GM18508 (cell line): ENCODE results near the gene SLC41A1.
"Not testable (repeated sequence)": the region's sequence is repeated elsewhere in the genome, so short reads cannot be mapped to it uniquely, and the experiment has no call there.

ENCODE experiments used
- ATAC-seq: cut with Tn5 transposase; IDR thresholded peaks from one replicate; pipeline ENCODE4 v1.9.1; 2021; ENCODE audit warnings: moderate number of reproducible peaks; ENCODE audit not compliant: insufficient read depth, unreplicated experiment

The SLC41A1 gene

DNA sequence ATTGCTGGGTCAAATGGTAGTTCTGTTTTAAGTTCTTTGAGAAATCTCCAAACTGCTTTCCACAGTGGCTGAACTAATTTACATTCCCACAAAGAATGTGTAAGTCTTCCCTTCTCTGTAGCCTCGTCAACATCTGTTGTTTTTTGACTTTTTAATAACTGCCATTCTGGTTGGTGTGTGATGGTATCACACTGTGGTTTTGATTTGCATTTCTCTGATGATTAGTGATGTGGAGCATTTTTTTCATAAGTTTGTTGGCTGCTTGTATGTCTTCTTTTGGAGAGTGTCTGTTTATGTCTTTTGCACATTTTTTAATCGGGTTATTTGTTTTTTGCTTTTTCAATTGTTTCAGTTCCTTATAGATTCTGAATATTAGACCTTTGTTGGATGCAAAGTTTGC, 10.3 kb upstream of the SLC41A1 start:
- ATAC-seq, result not testable (repeated sequence)

DNA sequence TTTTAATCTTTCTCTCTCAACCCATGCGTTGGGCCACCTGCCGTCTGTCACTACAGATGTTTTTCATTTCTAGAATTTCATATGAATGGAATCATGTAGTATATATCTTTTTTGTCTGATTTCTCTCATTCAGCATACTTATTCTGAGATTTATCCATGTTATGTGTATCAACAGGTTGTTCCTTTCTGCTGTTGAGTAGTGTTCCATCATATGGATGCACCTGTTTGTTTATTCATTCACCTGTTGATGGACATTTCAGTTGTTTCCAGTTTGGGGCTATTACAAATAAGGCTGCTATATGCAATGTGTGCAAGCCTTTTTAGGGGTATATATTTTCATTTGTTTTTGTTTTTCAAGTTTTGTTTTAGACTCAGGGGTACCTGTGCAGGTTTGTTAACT, 9.4 kb upstream of the SLC41A1 start:
- ATAC-seq, result no peak

DNA sequence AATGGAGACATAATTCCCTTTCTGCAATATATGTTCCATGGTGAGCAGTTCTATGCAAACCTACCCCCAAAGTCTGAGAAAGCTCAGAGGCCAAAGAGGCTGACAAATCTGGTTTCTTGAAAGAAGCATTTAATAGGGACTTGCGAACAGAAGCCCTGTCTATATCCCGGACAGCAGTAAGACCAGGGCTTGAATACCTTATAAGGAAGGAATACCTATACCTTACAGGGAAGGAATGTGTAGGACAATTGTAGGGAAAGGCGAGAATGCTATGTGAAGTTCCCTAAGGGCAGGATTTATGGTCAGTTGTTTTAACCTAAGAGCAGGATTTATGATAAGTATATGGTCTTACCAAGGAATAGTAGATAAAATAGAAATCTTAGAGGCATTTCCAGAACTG, 5.0 kb upstream of the SLC41A1 start:
- no peak for ATAC-seq

DNA sequence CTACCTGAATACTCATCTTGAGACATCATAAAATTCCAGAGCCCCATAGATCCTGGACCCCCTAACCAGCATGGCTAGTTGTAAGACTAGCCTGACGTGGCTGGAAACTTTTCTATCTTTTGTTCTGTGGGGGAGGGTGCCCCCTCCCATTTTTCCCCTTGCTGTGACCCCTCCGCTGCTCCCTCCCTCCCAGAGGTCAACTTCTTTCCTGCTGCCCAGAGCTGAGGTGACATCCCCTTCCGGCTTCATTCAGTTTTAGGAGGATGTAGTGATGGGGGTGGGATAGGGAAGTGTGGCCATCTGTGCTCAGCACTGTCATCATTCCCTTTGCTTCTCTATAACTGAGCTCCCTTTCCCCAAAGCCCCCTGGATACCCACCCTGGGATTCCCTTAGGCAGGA, 4.4 kb upstream of the SLC41A1 start:
- ATAC-seq, result no peak

DNA sequence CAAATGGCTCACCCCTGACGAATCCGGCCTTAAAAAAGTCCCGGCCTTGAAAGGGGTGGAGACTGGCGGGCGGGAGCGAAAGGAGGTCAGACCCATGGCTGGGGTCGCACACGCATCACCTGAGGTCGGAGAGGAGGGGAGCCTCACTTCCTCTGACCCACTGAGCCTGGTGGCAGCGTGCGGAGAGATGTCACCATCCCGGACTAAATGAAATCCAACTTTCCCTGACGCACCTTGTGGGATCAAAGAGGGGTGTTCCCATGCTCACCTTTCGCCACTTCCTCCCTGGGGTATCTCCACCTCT, 709 bp upstream of the SLC41A1 start:
- no peak for ATAC-seq

DNA sequence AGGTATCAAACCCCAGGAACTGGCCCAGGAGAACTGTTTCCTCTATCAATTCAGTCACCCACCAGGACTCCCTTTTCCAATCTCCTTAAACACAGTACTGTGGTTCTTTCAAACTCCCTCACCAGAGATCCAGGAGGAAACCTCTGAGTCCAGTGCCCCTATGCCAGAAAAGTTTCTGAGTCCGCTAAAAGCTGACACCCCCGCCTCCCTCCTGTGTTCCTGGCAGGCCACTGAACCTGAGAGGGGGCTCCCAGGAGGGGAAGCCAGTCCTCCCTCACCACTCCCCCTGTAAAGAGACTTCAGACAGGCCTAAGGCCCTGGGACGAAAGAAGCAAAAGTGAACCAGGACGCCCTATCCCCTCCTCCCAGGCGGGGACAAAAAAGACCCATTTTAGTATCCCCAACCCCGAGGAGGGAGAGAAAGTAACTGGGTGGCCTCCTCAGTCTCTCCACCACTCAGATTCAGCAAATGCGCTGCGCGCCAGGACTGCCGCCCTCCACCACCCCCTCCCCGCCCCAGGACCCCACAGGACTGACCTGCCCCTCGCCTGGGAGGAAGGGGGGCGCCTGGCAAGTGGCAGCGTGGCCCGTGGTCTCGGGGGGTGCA, 624 bp downstream of the SLC41A1 start:
- no peak for ATAC-seq

DNA sequence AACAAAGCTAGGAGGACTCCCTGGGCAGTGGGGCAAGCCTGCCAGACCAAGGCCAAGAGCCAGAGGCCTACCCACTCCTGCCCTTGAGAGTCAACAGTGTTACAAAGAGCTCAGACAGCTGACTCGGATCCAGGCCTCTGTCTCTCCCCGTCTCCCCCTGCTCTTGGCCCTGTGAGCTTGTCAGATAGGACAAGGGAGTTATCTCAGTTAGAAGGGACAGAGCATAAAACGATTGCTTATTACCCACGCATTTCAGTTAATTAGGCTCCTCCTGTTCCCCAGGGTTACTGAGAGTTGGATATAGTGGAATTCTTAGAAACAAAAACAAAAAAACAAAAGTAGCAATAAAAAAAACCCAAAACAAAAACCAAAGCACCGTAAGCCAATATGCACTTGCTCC, 1.3 kb downstream of the SLC41A1 start:
- no peak for ATAC-seq

DNA sequence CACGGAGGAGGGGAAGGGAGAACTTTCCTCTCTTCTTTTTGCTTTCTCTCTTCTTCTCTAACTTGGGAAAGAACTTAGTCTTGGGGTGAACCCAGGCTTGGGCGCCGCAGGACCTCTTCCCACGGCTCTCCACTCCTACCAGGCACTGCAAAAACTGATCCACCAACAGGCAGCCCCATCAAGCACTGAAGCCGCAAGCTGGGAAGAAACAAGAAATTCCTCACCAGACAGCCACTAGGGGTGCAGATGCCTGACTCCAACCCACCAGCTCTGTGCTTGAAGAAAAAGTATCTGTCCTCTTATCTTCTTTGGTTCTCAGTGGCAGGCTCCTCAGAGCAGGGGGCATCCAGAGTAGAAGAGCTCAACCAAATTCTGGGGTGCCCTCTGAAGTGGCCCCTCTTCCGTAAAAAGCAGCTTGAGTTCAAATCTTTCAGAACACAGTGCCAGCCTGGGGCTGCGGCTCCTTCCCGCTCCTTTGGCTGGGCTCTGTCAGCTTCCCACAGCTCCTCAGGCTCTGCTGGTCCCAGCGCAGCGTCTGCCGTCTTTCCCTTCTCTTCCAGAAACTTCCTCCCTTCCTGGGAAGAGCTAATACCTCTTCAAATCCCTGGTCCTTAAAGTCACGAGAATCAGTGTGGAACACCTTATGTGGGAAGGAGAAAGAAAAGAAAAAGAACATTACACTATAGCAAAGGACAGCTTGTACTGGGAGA, 2.4 kb downstream of the SLC41A1 start:
- ATAC-seq, result no peak

DNA sequence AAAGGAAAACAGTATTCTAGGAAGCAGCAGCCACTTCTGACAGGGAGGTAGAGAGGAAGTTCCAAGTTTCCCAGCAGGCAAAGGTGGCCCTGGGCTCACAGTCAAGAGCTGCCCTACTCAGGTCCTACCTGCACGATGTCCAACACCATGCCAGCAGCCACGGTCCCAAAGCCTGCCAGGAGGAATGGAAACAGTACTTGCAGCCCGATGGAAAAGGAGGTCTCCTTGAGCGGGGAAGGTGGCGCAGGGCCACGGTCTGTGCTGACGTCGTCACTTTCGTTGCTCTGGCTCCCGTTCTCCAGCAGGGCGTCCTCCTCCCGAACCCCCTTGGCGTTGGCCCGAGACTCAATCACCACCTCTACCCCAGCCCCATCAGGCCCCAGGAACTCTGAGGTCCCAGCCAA, 3.1 kb downstream of the SLC41A1 start:
- ATAC-seq, result no peak

DNA sequence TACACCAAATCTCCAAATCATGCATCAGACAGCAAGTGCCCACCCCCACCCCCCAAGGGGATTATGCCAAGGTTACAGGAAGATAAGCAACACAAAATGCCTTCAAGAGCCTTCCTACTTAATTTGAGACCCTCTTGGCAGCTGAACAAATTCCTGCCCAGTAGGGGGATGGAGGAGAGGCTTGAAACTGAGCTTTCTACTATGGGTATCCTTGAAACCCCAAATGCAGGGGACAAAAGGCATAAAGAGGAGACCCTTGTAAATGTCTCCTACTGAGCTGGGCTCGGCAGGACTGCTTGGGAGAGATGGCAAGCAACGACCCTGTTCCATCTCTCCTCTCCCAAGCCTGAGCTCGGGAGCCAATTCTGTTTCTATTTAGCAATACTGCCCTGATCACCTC, 3.5 kb downstream of the SLC41A1 start:
- no peak for ATAC-seq

DNA sequence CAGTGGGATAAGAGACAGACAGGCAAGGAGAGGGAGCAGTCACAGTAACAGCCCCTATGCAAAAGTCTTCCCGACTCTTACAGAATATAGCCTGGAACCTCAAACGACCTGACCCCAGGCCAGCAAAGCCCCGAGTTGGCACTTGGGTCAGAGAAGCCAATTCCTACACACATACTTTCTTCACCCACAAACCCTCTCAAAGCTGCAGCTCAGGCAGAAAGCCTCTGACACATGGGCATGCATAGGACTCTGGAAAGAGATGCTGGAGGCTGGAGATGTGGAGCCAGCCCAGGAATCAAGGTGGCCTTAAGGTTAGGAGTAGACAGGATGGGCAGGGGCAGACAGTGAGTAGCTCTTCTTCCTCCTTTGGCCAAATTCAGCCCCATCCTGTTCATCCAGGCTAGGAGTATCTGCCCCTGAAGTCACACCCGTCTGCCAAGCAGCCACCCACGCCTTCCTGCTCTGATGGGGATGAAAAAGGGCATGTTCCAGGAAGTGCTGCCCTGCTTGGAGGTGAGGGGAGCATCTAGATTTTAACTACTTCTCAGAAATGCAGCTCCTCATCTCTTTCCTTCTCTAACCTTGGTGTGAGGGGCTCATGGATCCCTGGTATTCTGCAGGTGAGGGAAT, 7.8 kb downstream of the SLC41A1 start:
- ATAC-seq, result no peak

DNA sequence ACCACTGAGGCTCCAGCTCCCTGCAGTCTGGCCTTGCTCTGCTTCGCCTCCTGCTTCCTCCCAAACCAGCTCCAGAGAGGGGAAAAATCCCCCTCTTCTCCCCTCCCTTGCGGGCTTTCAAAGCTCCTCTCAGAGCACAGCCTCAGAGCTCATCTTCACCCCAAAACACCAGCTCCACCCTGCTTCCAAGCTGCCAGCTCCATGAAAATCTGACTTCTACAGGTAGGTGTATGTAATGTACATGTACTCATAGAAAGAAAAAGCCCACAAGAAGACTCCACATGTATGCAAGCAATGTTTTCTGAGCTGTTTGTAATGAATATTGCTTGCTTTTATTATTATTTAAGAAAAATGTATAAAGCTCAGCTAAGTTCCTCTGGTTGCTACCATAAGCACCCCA, 8.4 kb downstream of the SLC41A1 start:
- no peak for ATAC-seq

DNA sequence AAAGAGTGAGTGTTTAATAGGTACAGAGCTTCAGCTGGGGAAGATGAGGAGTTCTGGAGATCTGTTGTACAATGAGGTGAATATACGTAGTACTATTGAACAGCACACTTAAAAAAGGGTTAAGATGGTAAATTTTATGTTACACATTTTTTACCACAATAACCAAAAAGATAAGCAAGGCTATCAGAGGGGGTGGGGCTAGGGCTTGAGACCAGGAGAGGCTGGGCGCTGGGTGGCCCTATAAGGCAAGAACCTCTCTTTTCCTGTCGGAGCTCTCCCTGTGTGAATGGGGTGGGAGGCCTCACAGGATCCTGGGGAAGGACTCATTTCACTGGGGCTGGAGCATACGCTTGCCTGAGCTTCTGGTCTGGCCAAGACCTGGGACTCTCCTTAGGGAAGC, 9.0 kb downstream of the SLC41A1 start:
- ATAC-seq, result no peak

DNA sequence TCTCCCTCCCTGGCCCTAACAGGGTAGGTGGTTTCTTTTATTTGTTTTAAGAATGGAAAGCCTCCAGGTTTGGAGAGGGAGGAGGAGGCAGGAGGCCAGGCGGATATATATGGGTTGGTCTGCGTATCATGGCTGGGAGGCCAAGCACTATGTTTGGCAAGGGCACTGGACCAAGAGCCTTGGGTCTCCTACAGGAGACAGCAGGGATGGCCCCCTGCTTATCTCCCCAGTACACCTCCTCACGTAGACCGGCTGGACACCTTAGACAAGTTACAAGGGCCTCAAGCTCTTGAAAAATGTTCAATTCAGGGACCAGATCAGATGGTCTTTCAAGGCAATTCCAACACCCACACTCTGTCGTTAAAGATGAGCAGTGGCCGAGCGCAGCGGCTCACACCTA, 10.9 kb downstream of the SLC41A1 start:
- ATAC-seq, result no peak

DNA sequence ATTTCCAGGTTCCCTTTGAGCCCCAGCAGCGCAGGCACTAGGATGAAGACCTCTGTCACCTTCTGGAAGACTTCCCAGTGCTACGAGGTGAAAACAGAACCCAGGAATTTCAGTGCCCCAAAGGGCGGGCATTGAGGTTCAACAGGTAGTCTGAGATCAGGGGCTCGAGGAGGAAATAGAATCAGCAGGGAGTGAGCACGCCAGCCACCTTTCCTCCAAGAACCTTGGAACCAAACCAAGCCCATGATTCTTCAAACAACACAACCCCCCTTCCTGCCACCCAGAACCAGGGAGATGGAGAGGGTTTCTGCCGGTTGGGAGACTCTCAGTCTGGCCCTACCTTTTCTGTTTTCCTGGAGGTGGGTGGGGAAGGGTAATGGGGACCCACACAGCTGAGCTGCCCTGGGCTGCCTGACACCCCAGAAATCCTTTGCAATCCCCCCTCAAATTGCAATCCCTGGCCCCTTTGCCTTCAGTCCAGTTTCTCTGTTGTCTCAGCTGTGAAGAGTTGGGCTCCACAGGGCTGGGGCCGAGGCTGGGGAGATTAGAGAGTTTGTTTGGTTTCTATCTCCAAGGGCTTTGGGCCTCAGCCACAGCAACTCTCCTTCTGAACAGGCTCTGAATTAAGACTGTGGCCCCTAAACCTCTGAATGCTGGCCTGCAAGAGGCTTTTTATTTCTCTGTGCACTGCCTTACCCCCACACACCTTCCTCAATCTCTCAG, 11.9 kb downstream of the SLC41A1 start:
- ATAC-seq, result no peak

DNA sequence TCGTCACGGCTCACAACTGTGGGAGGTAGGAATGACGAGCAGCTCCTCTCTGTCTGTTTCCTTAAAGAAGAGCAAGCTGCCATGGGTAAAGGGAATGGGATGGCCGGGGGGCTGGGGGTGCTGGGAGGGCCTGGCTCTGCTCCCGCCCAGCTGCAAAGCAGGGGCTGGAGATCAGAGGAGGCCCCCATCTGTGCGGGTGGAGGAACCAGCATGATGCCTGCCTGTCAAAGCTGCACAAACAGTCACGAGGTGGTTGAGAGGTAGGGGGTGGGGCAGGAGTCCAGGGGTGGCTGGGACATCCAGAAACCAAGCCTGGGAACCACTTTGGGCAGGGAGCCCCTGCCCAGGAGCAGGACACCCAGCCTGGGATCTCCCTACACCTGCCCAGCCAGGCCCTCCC, 12.6 kb downstream of the SLC41A1 start:
- ATAC-seq, result no peak

DNA sequence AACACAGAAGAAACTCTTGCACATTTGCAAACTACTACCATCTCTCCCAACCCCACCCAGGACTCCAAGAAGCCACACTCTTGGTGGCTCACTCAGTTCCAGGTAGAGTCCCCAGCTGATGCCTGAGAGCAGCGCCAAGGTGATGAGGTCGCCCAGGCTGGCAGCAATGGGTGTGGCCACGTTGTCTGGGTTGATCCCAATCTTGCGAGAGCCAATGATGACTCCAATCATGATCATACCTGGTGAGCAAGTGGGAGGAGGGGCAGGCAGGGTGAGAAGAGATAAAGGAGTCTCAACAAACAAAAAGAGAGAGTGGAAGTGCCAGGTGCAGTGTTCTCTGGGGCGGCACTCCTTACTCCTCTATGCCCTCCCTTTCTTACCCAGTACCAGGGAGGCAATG, 14.4 kb downstream of the SLC41A1 start:
- ATAC-seq, result no peak

DNA sequence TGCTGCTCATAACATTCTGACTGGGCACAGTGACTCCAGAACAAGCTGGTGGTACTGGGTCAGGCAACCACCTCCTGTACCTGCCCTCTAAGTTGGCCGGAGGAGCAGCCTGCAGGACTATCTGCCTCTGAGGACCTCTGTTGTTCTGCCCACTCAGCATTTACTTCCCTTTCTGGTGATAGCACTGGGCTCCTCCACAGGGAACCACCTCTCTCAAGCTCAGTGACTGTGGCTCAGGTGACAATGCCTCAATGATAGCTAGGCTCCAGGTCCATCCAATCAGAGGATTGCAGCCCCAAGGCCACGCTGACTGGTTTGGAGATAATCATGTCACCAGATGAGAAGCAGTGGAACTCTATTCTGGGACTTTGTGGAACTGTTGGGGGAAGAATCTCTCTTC, 15.8 kb downstream of the SLC41A1 start:
- ATAC-seq, result no peak

DNA sequence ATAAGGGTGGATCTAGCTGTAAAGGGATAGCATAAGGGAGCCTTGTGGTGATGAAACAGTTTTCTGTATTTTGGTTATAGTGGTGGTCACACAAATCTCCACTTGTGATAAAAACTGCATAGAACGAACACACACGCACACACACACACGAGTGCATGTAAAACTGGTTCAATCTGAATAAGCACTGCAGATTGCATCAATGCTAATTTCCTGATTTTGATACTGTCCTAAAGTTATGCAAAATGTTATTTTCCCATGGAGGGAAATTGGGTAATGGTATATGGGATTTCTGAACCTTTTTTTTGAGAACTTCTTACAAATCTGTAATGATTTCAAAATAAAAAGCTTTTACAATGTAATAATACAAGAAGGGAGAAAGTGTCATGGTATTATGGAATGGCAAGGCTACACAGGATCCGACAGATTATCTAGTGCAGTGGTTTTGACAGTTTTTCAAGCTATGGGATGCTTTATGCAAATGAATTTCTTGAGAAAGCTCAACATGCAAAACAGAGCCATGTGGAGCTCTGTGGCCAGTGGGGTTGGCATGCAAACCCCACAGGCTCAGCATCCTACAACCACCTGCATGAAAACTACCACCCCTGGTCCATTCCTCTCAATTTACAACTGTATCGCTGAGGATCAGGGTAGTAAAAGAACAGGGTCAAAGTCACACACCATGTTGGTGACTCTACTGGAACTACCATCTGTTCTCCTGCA, 18.8 kb downstream of the SLC41A1 start:
- ATAC-seq, result no peak

DNA sequence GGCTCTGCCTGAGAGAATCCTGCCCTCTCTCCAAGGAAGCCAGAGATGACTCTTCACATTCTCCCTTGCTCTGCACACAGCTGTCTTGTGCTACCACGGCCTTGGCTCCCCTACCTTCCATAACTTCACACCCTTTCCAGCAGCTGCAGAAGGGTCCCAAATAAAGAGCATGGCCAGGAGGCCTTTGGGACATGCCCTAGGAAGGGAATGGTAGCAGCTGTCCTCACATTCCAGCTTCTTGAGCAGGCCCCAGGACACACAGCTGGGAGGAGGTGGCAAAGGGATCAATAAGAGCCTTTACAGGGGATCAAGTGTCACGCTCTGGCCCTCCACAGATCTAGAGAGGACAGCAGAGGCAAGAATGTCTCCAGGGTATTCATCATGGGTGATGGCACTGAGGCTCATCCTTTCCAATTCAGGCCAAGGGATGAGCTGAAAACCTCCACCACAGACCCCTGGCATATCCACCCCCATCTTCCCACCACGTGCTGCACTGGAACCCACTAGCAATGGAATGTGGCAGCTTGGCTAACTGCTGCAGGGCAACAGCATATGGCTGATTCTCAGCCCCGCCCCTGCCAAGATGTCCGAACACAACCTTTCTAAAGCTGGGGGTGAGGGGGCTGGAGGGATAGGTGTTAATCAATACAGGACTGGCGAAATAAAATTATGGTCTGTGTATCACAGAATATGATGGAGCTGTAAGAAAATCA, 19.9 kb downstream of the SLC41A1 start:
- ATAC-seq, result no peak
